Caco-2 (cell line): ENCODE measurements around the gene SUPT3H. TPM values are rescaled to one million over a fixed set of nuclear protein-coding genes. Genes with fewer than 3 reads are reported as not detected.

Experiments
- BruUV-seq: library from RNA; stranded (reverse); fragments of 400-500 nt; replicated peaks from 2 replicates; lab custom pipeline; 2021; lab: Mats Ljungman, UMichigan
- CTCF ChIA-PET: fragments of 300-600 bp; sonication (Branson Sonifier 250); formaldehyde crosslinking; loops from one replicate; lab custom pipeline; 2022; ENCODE audit warnings: antibody characterized with exemption; lab: Charles Lee
- POLR2A ChIA-PET: fragments of 300-600 bp; sonication (Branson Sonifier 250); formaldehyde crosslinking; loops from one replicate; lab custom pipeline; 2022; ENCODE audit warnings: antibody characterized with exemption; lab: Charles Lee
- DNase-seq, 2 experiments: peaks; one replicate each; pipeline versions ENCODE4 v3.0.0 to v3.0.0-alpha.2; 2020 to 2022
- H3K27me3 ChIP-seq: replicated peaks from 2 replicates; pipeline ENCODE4 v1.6.0; 2011; ENCODE audit warnings: low read length; ENCODE audit not compliant: control insufficient read depth, insufficient read depth
- H3K36me3 ChIP-seq: 2 replicates; pipeline ENCODE4 v1.5.1; 2011; ENCODE audit warnings: low read length; ENCODE audit not compliant: control insufficient read depth, insufficient read depth
- H3K4me1 ChIP-seq: fragments of 250-450 bp; sonication (Bioruptor Pico); 2 replicates; pipeline ENCODE4 v1.5.1; 2020; ENCODE audit warnings: mild to moderate bottlenecking
- H3K4me3 ChIP-seq: 2 replicates; pipeline ENCODE4 v1.5.1; 2011; ENCODE audit warnings: low read depth, mild to moderate bottlenecking, control low read depth, low read length
- H3K9me3 ChIP-seq: fragments of 250-450 bp; sonication (Bioruptor Pico); 2 replicates; pipeline ENCODE4 v1.5.1; 2020; ENCODE audit warnings: mild to moderate bottlenecking, moderate library complexity
- H3K27ac Mint-ChIP-seq: one replicate; pipeline ENCODE4 v1.8.0; 2022; ENCODE audit warnings: mixed read lengths; ENCODE audit not compliant: unreplicated experiment
- H3K27me3 Mint-ChIP-seq: one replicate; pipeline ENCODE4 v1.8.0; 2022; ENCODE audit warnings: mixed read lengths; ENCODE audit not compliant: insufficient read depth, unreplicated experiment
- H3K36me3 Mint-ChIP-seq: one replicate; pipeline ENCODE4 v1.8.0; 2022; ENCODE audit warnings: mild to moderate bottlenecking, mixed read lengths; ENCODE audit not compliant: insufficient read depth, unreplicated experiment
- H3K4me1 Mint-ChIP-seq: one replicate; pipeline ENCODE4 v1.8.0; 2022; ENCODE audit warnings: low read depth, mixed read lengths; ENCODE audit not compliant: unreplicated experiment
- H3K4me3 Mint-ChIP-seq: one replicate; pipeline ENCODE4 v1.8.0; 2022; ENCODE audit warnings: mild to moderate bottlenecking, moderate library complexity, mixed read lengths; ENCODE audit not compliant: unreplicated experiment
- H3K9me3 Mint-ChIP-seq: one replicate; pipeline ENCODE4 v1.8.0; 2022; ENCODE audit warnings: mixed read lengths; ENCODE audit not compliant: unreplicated experiment
- CTCF ChIP-seq, 2 experiments: fragments of 200-600 bp in 1 of 2; IDR thresholded peaks; 1 replicate in 1 of 2; 2 replicates in 1 of 2; pipeline versions ENCODE4 v1.5.1 to v1.8.0; 2011 to 2022; ENCODE audit warnings: antibody characterized with exemption in 1 of 2, control low read depth in 1 of 2, inconsistent platforms in 1 of 2, low read depth in 1 of 2, low read length in 1 of 2, mild to moderate bottlenecking in 1 of 2, moderate library complexity in 1 of 2; ENCODE audit not compliant: insufficient read depth in 1 of 2, severe bottlenecking in 1 of 2, unreplicated experiment in 1 of 2
- intact Hi-C: fragments of 100-400 bp; cut with micrococcal nuclease; formaldehyde crosslinking; loops from one replicate; pipeline ENCODE4 v1.10.0; 2022; ENCODE audit not compliant: unreplicated experiment
- total RNA-seq: library from RNA; stranded (reverse); gene quantifications from 2 replicates; pipeline ENCODE4 v1.2.3, GENCODE V29; 2022

The SUPT3H gene
- total RNA-seq, 1 experiment from 2014 or later = 13.2 TPM

- Histone ChIP-seq H3K36me3 (no peaks in the 10 kb centered on the region), H3K27me3 (no peaks in the 10 kb centered on the region), H3K9me3 (no peaks in the 10 kb centered on the region), H3K4me1 (no peaks in the 10 kb centered on the region; the same call in 1 of the 2 replicates), H3K4me3 (no peak overlapping the region)
- DNase-seq = no peak
- POLR2A ChIA-PET = no interaction called here
- H3K27me3 Mint-ChIP-seq = no peaks in the 10 kb centered on the region
- BruUV-seq = no TSS peak
- intact Hi-C loops = no loop called here
- TF ChIP-seq CTCF (IDR thresholded peaks at IDR 0.05; ENCODE audit: insufficient read depth in 1 of 2, low read depth in 1 of 2, low read length in 1 of 2, severe bottlenecking in 1 of 2, unreplicated experiment in 1 of 2) = no peak
- CTCF ChIA-PET = no interaction called here
- H3K4me3 Mint-ChIP-seq = no peak overlapping the region
- no peak overlapping the region for H3K27ac Mint-ChIP-seq
- H3K4me1 Mint-ChIP-seq = no peaks in the 10 kb centered on the region
- H3K9me3 Mint-ChIP-seq = no peaks in the 10 kb centered on the region
- H3K36me3 Mint-ChIP-seq = no peaks in the 10 kb centered on the region
These were observed 374.3 kb downstream of the SUPT3H start for GRCh38 chr6:45003387-45003786.

- no peaks in the 10 kb centered on the region for H3K36me3 ChIP-seq
- intact Hi-C loops = no loop called here
- Mint-ChIP-seq H3K9me3 (no peaks in the 10 kb centered on the region), H3K27me3 (no peaks in the 10 kb centered on the region), H3K27ac (no peak overlapping the region), H3K4me1 (no peaks in the 10 kb centered on the region), H3K4me3 (no peak overlapping the region), H3K36me3 (no peaks in the 10 kb centered on the region)
- ChIA-PET CTCF (no interaction called here), POLR2A (no interaction called here)
- no peak for DNase-seq
- H3K27me3 ChIP-seq = no peaks in the 10 kb centered on the region
- H3K4me1 ChIP-seq = no peaks in the 10 kb centered on the region; the same call in 1 of the 2 replicates
- H3K4me3 ChIP-seq = no peak overlapping the region
- no peaks in the 10 kb centered on the region for H3K9me3 ChIP-seq
- TF ChIP-seq CTCF (IDR thresholded peaks at IDR 0.05; ENCODE audit: insufficient read depth in 1 of 2, low read depth in 1 of 2, low read length in 1 of 2, severe bottlenecking in 1 of 2, unreplicated experiment in 1 of 2) = no peak
- BruUV-seq = no TSS peak
These were observed 375.2 kb downstream of the SUPT3H start for GRCh38 chr6:45002390-45003105.

- ChIA-PET CTCF (no interaction called here), POLR2A (no interaction called here)
- no peak for TF ChIP-seq CTCF (IDR thresholded peaks at IDR 0.05; ENCODE audit: insufficient read depth in 1 of 2, low read depth in 1 of 2, low read length in 1 of 2, severe bottlenecking in 1 of 2, unreplicated experiment in 1 of 2)
- Mint-ChIP-seq H3K4me3 (no peak overlapping the region), H3K9me3 (no peaks in the 10 kb centered on the region), H3K27me3 (no peaks in the 10 kb centered on the region), H3K27ac (no peak overlapping the region), H3K4me1 (no peaks in the 10 kb centered on the region), H3K36me3 (no peaks in the 10 kb centered on the region)
- Histone ChIP-seq H3K36me3 (no peaks in the 10 kb centered on the region), H3K4me1 (no peaks in the 10 kb centered on the region; the same call in 1 of the 2 replicates), H3K4me3 (no peak overlapping the region), H3K9me3 (no peaks in the 10 kb centered on the region), H3K27me3 (no peaks in the 10 kb centered on the region)
- DNase-seq = no peak
- intact Hi-C loops = no loop called here
- no TSS peak for BruUV-seq
These were observed 376.1 kb downstream of the SUPT3H start for GRCh38 chr6:45001663-45002062.
